Nephron progenitor cell (in vitro differentiated cells): ENCODE measurements around the gene KCNJ15.
A peak's percentile ranks its signal among the peaks of the same experiment; 100 is the strongest.

Source experiments
- DNase-seq: peaks from one replicate; pipeline ENCODE4 v3.0.0; 2021
- H3K27ac Mint-ChIP-seq: 2 replicates; pipeline ENCODE4 v1.8.0; 2021; ENCODE audit warnings: mild to moderate bottlenecking, moderate library complexity, mixed read lengths
- H3K27me3 Mint-ChIP-seq: 2 replicates; pipeline ENCODE4 v1.8.0; 2021; ENCODE audit warnings: mild to moderate bottlenecking, low read depth, mixed read lengths; ENCODE audit not compliant: poor library complexity
- H3K36me3 Mint-ChIP-seq: 2 replicates; pipeline ENCODE4 v1.8.0; 2021; ENCODE audit warnings: low read depth, mixed read lengths
- H3K4me1 Mint-ChIP-seq: 2 replicates; pipeline ENCODE4 v1.8.0; 2021; ENCODE audit warnings: mixed read lengths
- H3K4me3 Mint-ChIP-seq: 2 replicates; pipeline ENCODE4 v1.8.0; 2021; ENCODE audit warnings: mild to moderate bottlenecking, moderate library complexity, mixed read lengths
- H3K9me3 Mint-ChIP-seq: 2 replicates; pipeline ENCODE4 v1.8.0; 2021; ENCODE audit warnings: mild to moderate bottlenecking, moderate library complexity, mixed read lengths
- TF ChIP-seq, protein P1 (sequence below): fragments of 200-600 bp; sonication (generic); IDR thresholded peaks from 2 replicates; pipeline ENCODE4 v1.5.0; 2021; ENCODE audit warnings: antibody characterized with exemption

Gene KCNJ15

DNA sequence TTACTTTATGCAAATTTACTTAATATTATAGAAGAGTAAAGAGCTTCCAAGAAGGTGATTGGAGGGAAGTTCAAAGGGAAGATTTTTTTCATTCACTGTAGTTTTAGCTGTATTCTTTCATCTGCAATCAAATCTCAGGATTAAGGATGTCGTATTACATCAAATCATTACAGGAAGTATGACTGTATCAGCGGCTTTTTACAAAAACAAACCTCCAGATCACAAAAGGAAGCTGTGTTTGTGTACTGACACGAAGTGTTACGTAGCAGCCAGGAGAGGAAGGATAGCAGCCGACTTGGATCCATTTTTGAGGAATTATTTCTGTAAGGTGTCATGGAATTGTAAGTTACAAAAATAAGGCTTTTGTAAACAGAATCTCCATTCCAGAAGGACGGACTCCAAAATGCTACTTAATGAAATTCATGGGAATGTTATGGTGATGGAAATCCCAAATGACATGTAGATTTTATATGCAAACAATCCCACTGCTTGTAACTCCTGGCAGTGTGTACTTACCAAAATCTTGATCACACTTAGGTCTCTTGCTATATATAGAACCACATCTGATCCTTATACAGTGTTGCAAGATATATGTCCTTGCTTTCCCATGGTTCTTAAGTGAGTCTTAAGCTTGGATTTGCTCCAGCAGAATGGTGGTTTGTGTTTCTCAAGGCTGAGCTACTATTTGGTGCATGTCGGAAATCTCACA is 49.8 kb downstream of the KCNJ15 start:
- Mint-ChIP-seq H3K27me3 (no peaks in the 10 kb centered on the region), H3K36me3 (no peaks in the 10 kb centered on the region), H3K4me1 (peaks cover 47% of the 10 kb centered on the region), H3K27ac (no peak overlapping the region), H3K9me3 (peaks cover 4% of the 10 kb centered on the region), H3K4me3 (no peak overlapping the region)
- TF ChIP-seq, protein P1, sequence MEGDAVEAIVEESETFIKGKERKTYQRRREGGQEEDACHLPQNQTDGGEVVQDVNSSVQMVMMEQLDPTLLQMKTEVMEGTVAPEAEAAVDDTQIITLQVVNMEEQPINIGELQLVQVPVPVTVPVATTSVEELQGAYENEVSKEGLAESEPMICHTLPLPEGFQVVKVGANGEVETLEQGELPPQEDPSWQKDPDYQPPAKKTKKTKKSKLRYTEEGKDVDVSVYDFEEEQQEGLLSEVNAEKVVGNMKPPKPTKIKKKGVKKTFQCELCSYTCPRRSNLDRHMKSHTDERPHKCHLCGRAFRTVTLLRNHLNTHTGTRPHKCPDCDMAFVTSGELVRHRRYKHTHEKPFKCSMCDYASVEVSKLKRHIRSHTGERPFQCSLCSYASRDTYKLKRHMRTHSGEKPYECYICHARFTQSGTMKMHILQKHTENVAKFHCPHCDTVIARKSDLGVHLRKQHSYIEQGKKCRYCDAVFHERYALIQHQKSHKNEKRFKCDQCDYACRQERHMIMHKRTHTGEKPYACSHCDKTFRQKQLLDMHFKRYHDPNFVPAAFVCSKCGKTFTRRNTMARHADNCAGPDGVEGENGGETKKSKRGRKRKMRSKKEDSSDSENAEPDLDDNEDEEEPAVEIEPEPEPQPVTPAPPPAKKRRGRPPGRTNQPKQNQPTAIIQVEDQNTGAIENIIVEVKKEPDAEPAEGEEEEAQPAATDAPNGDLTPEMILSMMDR: no peak
- no peak for DNase-seq

DNA sequence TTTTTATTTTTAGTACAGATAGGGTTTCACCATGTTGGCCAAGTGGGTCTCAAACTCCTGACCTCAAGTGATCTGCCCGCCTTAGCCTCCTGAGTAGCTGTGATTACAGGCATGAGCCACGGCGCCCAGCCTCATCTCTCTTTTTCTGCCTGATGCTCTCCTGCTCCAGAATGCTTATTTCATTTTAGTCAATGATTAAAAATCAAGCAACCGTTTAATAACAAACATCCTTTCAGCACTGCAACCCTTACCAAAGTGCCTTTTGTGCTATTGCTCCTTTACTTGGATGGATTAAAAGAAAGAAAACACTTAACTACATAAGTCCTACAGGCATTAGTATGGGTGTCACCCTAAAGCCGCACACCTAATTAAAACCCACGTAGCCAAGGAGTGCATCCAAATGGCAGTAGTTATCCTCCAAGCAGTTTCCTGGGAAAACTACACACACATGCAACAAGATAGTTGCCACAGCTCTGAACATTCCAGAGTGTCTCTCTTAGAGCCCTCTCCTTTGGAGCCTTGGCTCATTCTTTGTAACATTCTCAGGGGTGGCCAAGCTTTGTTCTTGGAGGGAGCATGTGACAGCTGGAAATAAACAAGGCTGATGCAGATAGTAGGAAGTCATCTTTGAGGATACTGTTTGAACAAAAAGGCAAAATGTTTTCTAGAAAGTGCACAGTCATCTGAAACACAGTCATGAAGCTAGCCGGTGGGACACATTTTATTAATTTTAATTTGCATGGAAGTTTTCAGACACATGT is 51.2 kb downstream of the KCNJ15 start:
- H3K9me3 Mint-ChIP-seq: peaks cover 4% of the 10 kb centered on the region
- H3K27me3 Mint-ChIP-seq: no peaks in the 10 kb centered on the region
- TF ChIP-seq, protein P1: no peak
- no peaks in the 10 kb centered on the region for H3K36me3 Mint-ChIP-seq
- no peak overlapping the region for H3K4me3 Mint-ChIP-seq
- no peak overlapping the region for H3K27ac Mint-ChIP-seq
- peaks cover 47% of the 10 kb centered on the region for H3K4me1 Mint-ChIP-seq
- no peak for DNase-seq

DNA sequence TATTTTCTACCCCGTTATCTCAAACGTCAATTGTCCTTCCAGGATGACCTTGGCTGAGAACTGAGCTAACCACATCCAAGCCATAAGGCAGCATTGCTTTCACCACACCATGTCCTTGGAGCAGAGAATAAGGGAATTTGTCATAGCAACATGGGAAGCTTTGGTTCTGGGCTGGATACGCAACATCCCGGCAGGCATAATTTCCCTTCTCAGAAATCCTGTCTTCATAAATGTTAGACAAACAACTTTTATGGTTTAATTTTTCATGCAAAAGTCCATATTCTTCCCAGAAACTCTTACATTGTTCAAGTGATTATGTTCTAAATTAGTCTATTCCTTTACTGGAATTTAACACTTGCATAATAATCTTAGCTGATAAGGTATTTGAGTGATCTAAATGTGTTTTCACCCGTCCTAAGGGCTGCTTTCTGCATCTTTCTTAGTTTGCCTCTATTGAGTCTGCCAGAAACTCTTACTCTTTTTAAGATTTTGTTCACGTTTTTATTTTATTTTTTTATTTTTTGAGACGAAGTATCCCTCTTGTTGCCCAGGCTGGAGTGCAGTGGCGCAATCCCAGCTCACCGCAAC is 51.8 kb downstream of the KCNJ15 start:
- TF ChIP-seq, protein P1: no peak
- Mint-ChIP-seq H3K4me1 (peaks cover 47% of the 10 kb centered on the region), H3K27ac (no peak overlapping the region)

DNA sequence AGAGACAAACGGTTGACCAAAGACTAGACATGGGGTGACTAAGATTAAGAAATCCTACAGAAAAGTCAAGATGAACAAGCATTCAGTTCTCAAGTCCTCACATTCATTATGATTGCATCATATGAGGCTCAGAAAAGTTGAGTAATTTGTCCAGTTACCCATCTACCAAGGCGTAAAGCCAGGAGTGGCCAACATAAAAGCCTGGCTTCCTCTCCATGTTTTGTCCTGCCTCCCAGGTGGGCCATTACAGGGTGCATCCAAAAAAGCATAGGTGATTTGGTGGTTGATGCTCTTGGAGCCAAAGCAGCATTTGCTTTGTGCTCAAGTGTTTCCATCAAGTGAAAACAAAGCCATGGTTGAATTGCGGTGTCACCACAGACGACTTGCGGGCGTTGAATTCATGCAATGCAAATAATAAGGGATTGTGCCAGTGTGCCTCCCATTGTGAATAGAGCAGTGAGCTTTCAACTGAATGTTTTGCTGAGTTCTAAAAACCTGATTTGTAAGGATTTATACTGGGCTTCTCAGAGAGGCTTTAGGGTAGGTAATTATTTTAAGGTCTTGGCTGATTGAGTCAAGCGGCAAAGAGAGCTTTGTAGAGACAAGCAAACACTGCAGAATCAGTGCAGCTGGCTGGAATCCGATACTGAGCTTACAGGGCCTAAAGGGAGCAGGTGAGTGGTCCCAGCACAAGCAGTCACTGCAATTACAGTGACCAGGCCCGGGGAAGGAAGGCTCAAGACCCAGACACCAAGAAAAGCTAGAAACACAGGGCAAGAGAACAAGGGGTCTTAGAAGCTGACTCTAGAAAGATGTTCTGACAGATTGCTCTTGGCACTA is 54.1 kb downstream of the KCNJ15 start:
- DNase-seq: no peak
- Mint-ChIP-seq H3K4me3 (peak overlapping the region; percentile 18), H3K27me3 (no peaks in the 10 kb centered on the region), H3K4me1 (peaks cover 68% of the 10 kb centered on the region), H3K9me3 (peaks cover 18% of the 10 kb centered on the region), H3K36me3 (no peaks in the 10 kb centered on the region), H3K27ac (peak overlapping the region; percentile 47)
- TF ChIP-seq, protein P1: no peak

More for the DNA sequence above, 51.8 kb downstream of the KCNJ15 start:
- H3K4me3 Mint-ChIP-seq: no peak overlapping the region
- no peaks in the 10 kb centered on the region for H3K36me3 Mint-ChIP-seq
- DNase-seq: no peak
- no peaks in the 10 kb centered on the region for H3K27me3 Mint-ChIP-seq
- H3K9me3 Mint-ChIP-seq: peaks cover 10% of the 10 kb centered on the region

DNA sequence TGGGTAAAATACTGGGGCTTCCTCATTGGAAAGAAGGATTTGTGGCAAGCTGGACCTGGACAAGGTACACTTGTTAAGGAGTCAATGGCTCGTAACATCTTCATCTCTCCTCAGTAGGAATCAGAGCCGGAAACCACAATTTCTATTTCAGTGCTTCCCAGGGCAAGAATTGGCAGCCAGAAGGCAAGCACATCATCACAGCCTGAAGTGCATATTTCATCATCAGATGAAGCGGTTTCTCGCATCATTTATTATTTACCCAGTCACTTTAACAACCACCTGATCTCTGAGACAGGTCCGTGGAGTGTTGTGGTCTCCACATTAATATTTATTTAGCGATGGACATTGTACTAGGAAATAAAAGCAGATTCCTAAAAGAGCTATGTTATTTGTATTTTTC is 55.0 kb downstream of the KCNJ15 start:
- H3K9me3 Mint-ChIP-seq: peaks cover 18% of the 10 kb centered on the region

More for the DNA sequence above, 55.0 kb downstream of the KCNJ15 start:
- H3K27me3 Mint-ChIP-seq: no peaks in the 10 kb centered on the region
- peaks cover 68% of the 10 kb centered on the region for H3K4me1 Mint-ChIP-seq
- no peak for DNase-seq
- no peaks in the 10 kb centered on the region for H3K36me3 Mint-ChIP-seq
- TF ChIP-seq, protein P1: no peak
- no peak overlapping the region for H3K4me3 Mint-ChIP-seq
- no peak overlapping the region for H3K27ac Mint-ChIP-seq
